ENCODE data around the gene KCNAB1.
"Not testable (repeated sequence)": the region's sequence is repeated elsewhere in the genome, so short reads cannot be mapped to it uniquely, and the experiment has no call there.

Gene KCNAB1

GRCh38 chr3:156226676-156227420 lies 106.5 kb downstream of the KCNAB1 start:
- FAIRE-seq, result no peak

- no peak for FAIRE-seq
Observed at GRCh38 chr3:156227704-156228103, 107.3 kb downstream of the KCNAB1 start.

- no peak for FAIRE-seq
Observed at GRCh38 chr3:156230278-156230900, 110.0 kb downstream of the KCNAB1 start.

GRCh38 chr3:156231221-156231620 lies 110.8 kb downstream of the KCNAB1 start:
- not testable (repeated sequence) for FAIRE-seq

GRCh38 chr3:156233876-156234275 lies 113.5 kb downstream of the KCNAB1 start:
- no peak for FAIRE-seq

GRCh38 chr3:156236556-156237260 lies 116.3 kb downstream of the KCNAB1 start:
- FAIRE-seq, result no peak

- FAIRE-seq, result no peak
Observed at GRCh38 chr3:156240642-156241041, 120.3 kb downstream of the KCNAB1 start.

- no peak for FAIRE-seq
Observed at GRCh38 chr3:156246961-156247725, 126.8 kb downstream of the KCNAB1 start.

GRCh38 chr3:156250550-156250949 lies 130.2 kb downstream of the KCNAB1 start:
- no peak for FAIRE-seq

- no peak for FAIRE-seq
Observed at GRCh38 chr3:156251424-156251823, 131.0 kb downstream of the KCNAB1 start.

GRCh38 chr3:156252656-156253055 lies 132.3 kb downstream of the KCNAB1 start:
- no peak for FAIRE-seq

- no peak for FAIRE-seq
Observed at GRCh38 chr3:156253150-156253549, 132.8 kb downstream of the KCNAB1 start.

- FAIRE-seq, result no peak
Observed at GRCh38 chr3:156256256-156256655, 135.9 kb downstream of the KCNAB1 start.

GRCh38 chr3:156256945-156257344 lies 136.6 kb downstream of the KCNAB1 start:
- FAIRE-seq, result no peak

GRCh38 chr3:156258301-156258700 lies 137.9 kb downstream of the KCNAB1 start:
- no peak for FAIRE-seq

GRCh38 chr3:156259896-156260295 lies 139.5 kb downstream of the KCNAB1 start:
- no peak for FAIRE-seq

- no peak for FAIRE-seq
Observed at GRCh38 chr3:156260331-156260730, 140.0 kb downstream of the KCNAB1 start.

- FAIRE-seq, result no peak
Observed at GRCh38 chr3:156264771-156265170, 144.4 kb downstream of the KCNAB1 start.

GRCh38 chr3:156271508-156271907 lies 151.1 kb downstream of the KCNAB1 start:
- FAIRE-seq, result no peak

- no peak for FAIRE-seq
Observed at GRCh38 chr3:156271995-156272719, 151.8 kb downstream of the KCNAB1 start.

- FAIRE-seq, result no peak
Observed at GRCh38 chr3:156273111-156273694, 152.8 kb downstream of the KCNAB1 start.

GRCh38 chr3:156274791-156275190 lies 154.4 kb downstream of the KCNAB1 start:
- no peak for FAIRE-seq

Measured in TTC549 (cell line).